NK-92 (cell line): ENCODE results near the gene ANKRD27.
"Not testable (repeated sequence)": the region's sequence is repeated elsewhere in the genome, so short reads cannot be mapped to it uniquely, and the experiment has no call there.

Experiments
- DNase-seq: peaks from one replicate; lab custom pipeline; 2025; ENCODE audit not compliant: unreplicated experiment; lab: John Stamatoyannopoulos, UW

Gene ANKRD27

DNA sequence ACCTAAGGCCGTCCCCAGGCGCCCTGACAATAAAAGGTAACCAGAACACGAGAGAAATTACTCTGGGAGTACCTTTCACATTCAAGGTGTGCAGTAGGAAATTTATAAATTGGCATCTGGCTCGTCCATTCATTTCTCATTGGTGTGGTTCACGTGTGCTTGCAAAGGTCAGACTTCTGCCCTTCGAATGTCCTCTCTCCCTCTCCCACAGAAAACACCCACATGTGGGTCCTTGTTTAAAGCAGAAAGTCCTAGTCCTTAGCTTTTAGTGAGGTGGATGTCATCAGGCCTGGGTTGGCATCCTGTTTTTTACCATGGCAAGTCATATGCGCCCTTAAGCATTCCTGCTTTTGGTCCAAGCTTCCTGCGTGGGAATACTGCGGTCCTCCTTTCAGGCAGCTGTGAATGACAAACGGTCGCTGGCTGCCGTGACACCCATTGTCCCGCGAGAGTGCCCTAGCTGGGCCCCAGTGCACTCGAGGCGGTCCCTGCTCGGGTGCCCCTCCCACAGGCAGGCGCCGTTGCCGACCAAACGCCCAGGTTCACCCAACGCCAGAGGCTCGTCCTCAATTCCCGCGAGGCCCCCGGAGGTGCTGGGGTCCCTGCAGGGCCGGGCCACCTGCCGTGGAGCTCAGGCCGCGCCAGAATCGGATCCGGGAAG, 16.4 kb upstream of the ANKRD27 start, which contains the start of gene NUDT19:
Gene NUDT19 (plus strand): TSS at position 531 of the 661 bp plus-strand sequence. CDS start 140 bp downstream, outside the sequence.
- no peak for DNase-seq

DNA sequence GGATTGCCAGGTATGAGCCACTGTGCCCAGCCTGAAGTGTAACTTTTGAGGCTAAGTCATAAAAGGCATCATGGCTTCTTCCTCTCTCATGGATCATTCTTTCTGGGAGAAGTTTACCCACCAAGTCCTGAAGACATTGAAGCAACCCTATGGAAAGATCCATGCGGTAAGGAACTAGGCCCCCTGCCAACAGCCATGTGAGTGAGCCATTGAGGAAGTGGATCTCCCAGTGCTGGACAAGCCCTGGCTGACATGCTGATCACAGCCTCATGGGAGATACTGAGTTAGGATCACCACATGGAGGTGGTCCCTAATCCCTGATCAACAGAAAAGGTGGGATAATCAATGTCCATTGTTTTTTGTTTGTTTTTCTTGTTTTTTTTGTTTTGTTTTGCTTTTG, 13.3 kb upstream of the ANKRD27 start:
- no peak for DNase-seq

DNA sequence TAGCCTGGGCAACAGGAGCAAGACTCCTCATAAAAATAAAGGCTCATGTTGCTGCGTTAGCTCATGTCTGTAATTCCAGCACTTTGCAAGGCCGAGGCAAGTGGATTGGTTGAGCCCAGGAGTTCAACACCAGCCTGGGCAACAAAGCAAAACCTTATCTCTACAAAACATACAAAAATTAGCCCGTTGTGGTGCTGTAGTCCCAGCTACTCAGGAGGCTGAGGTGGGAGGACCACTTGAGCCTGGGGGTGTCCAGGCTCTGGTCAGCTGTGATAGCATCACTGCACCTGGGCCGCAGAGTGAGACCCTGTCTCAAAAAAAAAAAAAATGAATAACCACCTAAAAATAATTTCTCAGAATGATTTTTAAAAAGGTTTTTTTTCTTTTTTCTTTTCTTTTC, 12.7 kb upstream of the ANKRD27 start:
- no peak for DNase-seq

DNA sequence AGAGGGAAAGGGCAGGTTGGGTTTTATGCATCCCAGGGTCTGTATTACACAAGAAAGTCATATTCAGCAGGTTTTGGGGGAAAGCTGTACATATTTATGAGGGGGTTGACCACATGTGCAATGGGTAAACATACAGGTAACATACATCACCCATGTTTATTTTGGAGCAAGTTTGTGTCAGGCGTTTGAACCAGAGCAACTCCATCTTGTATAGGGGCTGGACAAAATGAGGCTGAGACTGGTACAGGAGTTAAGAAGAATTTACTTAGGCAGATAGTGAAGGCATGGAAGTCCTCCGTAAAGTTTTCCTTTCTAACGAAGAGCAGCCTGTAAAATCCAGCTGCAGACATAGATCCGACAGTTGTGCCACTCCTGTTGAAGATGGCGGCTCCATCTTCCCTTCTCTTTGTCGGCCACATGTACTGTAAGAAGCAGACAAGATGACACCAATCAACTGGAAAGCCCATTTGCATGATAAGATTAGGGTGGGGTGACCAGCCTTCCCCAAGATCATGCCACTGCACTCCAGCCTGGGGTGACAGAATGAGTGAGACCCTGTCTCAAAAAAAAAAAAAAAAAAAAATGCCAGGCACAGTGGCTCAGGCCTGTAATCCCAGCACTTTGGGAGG, 12.0 kb upstream of the ANKRD27 start:
- no peak for DNase-seq

DNA sequence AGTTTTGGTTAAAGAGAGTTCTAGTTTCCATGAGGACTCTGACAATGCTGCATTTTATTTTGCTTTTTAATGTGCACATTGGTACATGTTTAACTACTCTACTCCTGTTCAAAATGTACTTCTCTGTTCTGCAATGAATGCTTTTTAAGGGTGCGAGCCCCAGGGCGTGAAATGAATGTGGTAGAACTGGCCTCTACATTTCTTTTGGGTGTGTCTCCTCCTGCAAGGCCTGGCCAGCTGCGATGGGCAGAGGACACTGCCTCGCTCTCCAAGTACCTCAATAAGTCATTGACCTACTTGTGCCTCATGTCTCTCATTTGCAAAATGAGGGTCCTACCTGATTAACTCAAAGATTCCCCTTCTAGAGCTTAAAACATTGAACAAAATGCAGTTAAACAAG, 7.3 kb upstream of the ANKRD27 start:
- no peak for DNase-seq

DNA sequence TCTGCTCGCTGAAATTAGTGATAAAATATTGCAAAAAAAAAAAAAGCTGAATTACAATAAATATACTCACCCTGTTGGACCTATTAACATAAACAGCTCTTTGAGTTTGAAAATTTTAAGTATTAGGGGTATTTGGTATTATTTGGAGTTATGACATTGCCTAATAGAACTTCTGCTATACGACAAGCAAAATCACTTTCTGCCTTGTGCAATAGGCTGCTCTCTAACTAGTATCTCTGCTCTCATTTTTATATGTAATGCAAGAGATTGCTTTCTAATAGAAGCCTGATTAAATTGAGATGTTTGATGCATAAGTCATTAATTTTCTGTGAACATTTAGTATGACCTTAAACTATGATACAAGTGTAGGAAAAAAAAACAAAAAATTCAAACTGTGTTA, 6.0 kb upstream of the ANKRD27 start:
- no peak for DNase-seq

DNA sequence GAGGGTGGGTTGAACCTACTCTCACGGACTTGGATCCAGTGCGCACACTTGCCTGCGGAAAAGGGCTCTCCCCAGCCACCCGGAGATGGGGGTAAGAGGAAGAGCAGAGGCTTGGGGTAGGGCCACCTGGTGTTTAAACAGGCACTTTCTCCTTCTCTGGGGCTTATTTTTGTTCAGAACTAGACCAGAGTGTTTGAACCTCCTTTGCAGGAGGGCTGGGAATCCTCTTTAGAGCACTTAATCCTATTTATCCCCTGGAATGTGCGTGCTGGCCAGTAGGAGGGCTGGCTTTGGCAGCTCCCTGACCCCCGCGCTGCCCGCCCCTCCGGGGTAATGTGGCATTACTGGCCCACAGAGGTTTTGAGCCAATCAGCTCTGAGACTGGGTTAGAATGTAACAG, 2.7 kb upstream of the ANKRD27 start:
- DNase-seq, result no peak

DNA sequence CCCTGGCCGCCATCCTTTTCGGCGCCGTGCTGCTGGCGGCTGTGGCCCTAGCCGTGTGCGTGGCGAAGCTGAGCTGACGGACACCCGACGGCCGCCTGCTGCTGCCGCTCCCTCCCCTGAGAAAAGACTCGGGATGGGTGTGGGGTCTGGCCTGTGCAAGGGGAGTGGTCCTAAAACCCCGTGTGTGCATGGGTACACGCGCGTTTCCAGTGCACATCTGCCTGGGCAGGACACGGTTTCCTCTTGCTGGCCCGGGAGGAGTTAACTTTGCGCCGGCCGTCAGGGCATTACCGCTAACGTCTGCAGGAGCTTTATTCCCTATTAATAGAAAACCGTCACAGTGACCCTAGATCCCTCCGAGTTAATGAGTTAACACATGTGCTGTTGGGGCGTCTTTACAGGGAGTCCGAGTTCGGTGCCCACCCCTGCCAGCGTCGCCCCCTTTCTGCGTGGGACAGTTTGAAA, 1.9 kb upstream of the ANKRD27 start:
- DNase-seq, result no peak

DNA sequence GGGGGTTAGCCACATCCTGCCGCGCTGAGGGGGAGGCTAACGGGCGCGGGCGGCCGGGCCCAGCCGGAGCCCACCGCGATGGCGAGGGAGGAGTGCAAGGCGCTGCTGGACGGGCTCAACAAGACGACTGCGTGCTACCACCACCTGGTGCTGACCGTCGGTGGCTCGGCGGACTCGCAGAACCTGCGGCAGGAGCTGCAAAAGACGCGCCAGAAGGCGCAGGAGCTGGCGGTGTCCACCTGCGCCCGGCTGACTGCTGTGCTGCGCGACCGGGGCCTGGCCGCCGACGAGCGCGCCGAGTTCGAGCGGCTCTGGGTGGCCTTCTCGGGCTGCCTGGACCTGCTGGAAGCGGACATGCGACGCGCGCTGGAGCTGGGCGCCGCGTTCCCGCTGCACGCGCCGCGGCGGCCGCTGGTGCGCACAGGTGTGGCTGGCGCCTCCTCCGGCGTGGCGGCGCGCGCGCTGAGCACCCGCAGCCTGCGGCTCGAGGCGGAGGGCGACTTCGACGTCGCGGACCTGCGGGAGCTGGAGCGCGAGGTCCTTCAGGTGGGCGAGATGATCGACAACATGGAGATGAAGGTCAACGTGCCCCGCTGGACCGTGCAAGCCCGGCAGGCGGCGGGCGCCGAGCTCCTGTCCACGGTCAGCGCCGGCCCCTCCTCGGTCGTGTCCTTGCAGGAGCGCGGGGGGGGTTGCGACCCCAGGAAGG, 1.4 kb upstream of the ANKRD27 start:
- DNase-seq, result no peak

DNA sequence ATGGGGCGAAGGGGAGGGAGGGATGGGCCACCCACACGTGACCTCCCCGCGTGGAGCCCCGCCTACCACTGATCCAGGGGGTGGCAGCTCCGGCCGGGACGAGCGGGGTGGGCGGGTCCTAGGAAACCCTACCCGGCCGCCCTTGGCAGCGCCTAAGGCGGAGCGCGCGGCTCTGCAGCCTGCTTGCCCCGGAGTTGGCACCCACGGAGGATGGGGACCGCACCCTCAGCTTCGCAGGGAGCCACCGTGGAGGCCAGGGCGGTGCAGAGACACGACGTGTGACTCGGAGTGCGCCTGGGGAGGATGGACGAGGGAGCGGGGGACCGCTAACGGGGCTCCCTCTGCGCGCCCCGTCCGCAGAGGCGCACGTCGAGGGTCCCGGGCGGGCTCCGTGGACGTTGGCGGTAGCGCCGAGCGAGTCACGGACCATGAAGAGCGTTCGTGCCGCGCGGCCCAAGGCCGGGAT, 773 bp upstream of the ANKRD27 start, which contains the start of gene RGS9BP:
Gene RGS9BP (plus strand): TSS at position 129 of the 466 bp plus-strand sequence. CDS start 416 bp downstream, outside the sequence.
- DNase-seq, result no peak

DNA sequence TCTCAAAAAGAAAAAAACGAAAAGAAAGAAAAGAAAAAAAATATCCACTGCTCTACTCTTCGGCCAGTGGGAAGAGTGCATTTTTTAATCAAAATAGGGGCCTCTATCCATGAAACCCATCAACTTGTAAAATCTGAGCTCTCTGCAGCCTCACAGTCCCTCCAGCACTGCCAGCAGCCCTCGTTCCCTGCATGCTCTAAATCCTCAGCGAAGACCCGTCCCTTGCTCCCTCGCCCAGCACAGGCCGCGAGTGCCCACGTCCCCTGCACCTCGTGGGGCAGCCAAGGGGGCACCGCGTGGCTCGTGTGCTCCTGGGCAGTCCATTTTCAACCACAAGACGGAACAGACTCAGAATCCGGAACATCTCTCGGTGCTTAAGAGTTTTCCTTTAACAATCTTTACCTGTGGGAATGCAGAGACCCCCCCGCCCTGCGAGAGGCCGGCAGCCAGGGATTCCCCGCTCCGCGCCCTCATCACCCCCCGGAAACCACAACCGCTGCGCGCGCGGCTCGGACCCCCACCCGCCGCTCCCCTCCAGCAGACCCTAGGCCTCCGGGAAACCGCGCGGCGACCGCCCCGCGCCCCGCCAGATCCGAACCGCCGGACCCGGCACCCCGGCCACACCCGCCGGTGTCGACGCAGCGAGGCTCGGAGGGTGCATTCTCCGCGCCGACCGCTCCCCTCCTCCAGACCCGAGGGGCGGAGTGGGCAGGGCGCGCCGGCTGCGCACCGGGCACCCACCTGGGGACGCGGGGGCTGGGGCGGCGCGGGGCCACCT, 638 bp downstream of the ANKRD27 start:
- no peak for DNase-seq

DNA sequence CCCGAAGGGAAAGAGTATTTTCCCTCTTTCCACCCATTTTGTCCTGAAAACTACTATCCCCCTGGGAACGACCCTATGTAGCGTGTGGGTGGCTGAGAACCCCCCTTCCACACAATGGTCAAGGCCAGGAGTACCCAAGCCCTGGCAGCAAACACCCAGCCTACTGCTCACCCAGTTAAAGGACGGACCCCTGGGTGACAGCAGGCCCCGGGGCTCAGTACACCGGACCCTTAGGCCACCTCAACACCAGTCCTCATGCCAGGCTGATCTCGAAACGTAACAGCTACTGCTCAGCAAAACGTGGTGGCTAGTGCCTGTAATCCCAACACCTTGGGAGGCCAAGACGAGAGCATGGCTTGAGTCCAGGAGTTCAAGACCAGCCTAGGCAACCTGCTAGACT, 1.4 kb downstream of the ANKRD27 start:
- DNase-seq, result no peak

DNA sequence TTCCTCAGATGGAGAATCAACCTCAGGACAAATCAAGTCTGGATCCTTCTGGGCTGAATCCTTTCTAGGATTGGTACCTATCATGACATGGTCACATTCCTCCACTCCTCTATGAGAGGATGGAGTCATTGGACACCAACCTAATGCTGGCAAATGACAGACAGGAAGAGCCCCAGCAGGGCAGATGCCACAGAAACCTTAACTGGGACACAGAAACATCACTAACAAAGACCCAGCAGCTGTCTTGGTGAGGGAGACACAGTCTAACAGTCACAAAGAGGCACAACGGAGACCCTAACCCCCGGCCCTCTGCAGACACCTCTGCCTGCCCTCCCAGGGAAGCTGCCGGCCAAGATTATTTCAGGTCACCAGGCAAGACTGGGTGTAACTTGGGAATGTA, 2.1 kb downstream of the ANKRD27 start:
- no peak for DNase-seq

DNA sequence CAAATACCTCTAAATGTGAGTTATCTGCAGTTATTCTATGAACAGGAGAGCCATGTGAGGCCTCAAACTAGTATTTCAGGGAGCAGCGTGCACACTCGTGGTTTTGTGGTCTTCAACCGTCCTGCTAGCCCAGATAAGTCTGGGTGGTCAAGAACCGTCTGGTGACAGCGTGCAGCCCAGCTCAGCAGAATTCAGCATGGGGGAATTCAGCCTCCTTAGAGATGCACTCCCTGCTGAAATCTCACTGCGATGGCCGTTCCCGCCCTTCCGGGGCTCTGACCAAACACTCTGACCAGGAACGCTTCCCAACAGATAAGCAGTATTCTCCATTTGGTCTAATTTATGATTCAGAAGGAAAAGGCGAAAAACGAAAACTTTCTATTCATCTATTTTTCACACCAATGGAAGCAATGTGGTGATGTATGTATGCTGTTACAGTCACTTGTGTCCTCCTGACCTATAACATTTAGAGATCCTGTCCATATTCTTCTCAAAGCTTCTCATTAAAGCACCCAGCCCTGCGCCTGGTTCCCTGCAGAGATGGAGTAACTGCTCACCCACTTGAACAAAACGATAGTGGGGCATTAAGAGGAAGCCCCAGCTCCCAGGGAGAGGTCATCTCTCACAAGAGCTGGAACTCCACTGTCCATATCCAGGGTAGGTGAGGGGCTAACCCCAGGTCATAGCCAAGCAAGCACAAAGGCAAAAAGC, 2.9 kb downstream of the ANKRD27 start:
- DNase-seq, result no peak

DNA sequence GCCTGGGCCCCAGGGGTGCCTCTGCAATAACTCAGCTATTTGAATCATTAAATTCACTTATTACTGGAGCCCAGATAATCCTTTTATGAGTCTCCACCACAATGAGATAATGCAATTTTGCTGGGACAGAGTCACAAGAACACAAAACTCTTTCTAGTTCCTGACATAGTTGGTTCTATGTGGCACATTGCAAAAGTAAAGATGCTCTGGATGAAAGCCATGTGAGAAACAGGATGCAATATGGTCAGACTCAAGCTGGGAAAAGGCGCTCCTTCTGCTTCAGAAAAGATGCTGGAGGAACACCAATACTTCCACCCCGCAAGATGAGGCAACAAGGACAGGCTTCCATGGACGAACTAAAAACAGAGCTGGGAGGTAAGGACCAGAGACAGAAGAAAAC, 5.7 kb downstream of the ANKRD27 start:
- no peak for DNase-seq

DNA sequence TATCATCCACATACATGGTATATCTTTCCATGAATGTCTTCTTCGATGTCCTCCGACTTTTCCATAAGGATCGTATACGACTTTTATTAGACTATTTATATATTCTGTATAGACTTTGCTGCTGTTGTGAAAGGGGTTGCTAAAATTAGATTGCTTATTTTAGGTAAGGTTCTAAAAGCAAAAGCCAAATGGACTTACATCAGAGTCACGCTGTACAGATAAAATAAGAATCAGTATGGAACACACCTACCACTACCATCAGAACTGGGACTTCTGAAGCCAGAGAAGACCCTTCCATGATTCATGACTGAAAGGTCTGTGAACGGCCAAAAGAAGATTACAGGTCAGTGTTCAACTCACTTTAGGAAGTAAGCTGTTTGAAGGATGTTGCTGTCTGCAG, 8.9 kb downstream of the ANKRD27 start:
- no peak for DNase-seq

DNA sequence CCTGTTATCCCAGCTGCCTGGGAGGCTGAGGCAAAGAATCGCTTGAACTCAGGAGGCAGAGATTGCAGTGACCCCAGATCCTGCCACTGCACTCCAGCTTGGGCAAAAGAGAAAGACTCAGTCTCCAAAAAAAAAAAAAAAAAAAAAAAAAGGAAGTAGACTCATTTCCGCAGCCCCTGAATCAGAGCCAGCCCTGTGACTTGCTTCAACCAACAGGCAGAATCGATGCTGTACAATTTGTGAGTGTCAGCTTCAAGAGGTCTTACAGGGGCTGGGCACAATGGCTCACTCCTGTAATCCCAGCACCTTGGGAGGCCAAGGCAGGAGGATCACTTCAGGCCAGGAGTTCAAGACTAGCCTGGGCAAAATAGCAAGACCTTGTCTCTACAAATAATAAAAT, 12.8 kb downstream of the ANKRD27 start:
- DNase-seq, result no peak

DNA sequence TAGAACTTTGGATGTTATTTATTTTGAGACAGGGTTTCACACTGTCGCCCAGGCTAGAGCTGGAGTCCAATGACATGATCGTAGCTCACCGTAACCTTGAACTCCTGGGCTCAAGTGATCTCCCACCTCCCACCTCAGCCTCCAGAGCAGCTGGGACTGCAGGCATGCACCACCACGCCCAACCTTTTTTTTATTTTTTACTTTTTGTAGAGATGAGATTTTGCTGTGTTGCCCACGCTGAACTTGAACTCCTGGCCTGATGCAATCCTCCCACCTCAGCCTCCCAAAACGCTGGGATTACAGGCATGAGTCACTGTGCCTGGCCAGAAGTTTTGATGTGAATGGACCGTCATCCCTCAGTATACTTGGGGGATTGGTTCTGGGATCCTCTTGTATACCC, 13.7 kb downstream of the ANKRD27 start:
- no peak for DNase-seq

DNA sequence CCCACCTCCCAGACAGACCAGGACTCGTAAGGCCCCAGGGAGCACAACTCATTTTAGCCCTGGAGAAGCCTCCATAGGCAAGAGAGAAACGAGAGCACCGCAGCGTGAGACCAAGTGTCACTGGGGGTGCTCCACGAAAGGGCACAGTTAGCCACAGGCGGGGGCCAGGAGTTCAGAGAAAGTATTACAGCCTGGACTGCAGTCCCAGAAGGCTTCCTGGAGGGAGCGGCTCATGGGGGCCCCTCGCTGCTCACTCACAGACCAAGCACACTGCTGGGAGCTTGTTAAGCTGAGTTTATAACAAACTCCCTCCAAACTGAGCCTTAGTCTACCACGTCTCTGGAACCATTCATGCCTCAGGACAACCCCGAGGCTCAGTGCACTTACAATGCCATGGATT, 16.5 kb downstream of the ANKRD27 start:
- no peak for DNase-seq

DNA sequence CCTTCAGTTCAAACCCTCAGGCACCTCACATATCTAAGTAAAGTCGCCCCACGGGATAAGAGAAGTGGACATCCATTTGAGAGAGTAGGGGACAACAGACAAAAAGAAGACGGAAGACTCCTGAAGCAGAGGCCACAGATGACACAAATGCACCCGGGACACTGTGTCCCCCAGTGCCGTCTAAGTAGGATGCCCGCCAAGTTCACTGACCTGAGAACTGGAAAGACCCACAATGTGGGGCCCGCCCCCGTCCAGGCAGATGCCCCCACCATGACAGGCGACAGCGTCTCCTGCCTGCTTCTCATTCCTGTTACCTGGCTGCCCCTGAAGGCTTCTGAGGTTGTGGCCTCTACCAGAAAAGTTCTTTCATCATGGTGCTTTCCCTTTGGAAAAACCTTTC, 16.9 kb downstream of the ANKRD27 start:
- no peak for DNase-seq

DNA sequence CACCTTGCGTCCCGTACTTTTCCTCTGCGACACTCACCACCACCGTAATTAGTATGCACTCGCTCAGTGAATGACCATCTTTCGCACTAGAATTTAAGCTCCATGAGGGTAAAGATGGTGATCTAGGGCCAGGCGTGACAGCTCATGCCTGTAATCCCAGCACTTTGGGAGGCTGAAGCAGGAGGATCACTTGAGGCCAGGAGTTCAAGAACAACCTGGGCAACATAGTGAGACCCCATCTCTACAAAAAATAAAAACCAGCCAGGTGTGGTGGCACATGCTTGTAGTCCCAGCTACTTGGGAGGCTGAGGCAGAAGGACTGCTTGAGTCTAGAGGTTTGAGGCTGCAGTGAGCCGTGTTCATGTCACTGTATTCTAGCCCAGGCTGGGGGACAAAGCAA, 18.6 kb downstream of the ANKRD27 start:
- not testable (repeated sequence) for DNase-seq
